Skeletal muscle tissue (tissue), 4 donors: ENCODE results near the gene CCNDBP1. TPM values are rescaled to one million over a fixed set of nuclear protein-coding genes. Genes with fewer than 3 reads are reported as not detected.

Source experiments
- H3K27ac ChIP-seq: one replicate; pipeline ENCODE4 v1.7.0; 2013; ENCODE audit warnings: mild to moderate bottlenecking, low read depth, low read length, inconsistent platforms
- H3K27me3 ChIP-seq, 3 donors: one replicate each; pipeline ENCODE4 v1.7.0; 2013; ENCODE audit warnings: low read length in 3 of 3; ENCODE audit not compliant: control insufficient read depth in 3 of 3, insufficient read depth in 3 of 3
- H3K36me3 ChIP-seq, 3 donors: one replicate each; pipeline ENCODE4 v1.7.0; 2013; ENCODE audit warnings: low read length in 3 of 3; ENCODE audit not compliant: control insufficient read depth in 3 of 3, insufficient read depth in 3 of 3
- H3K4me1 ChIP-seq, 3 donors: one replicate each; pipeline ENCODE4 v1.7.0; 2013; ENCODE audit warnings: low read length in 3 of 3, mild to moderate bottlenecking in 3 of 3; ENCODE audit not compliant: control insufficient read depth in 3 of 3, insufficient read depth in 3 of 3
- H3K4me3 ChIP-seq, 3 donors: one replicate each; pipeline ENCODE4 v1.7.0; 2013; ENCODE audit warnings: low read length in 3 of 3
- H3K9ac ChIP-seq, 3 donors: one replicate each; pipeline ENCODE4 v1.7.0; 2013; ENCODE audit warnings: low read length in 3 of 3, mild to moderate bottlenecking in 3 of 3, moderate library complexity in 2 of 3, low read depth in 1 of 3
- H3K9me3 ChIP-seq, 3 donors: one replicate each; pipeline ENCODE4 v1.7.0; 2013; ENCODE audit warnings: low read length in 3 of 3; ENCODE audit not compliant: control insufficient read depth in 3 of 3
- total RNA-seq: library from RNA; depleted of rRNA; stranded (reverse); fragments of >200 nt; gene quantifications from one replicate; pipeline ENCODE4 v1.2.3, GENCODE V29; 2014
- donor health status: Osteomylitis.

The CCNDBP1 gene
- total RNA-seq, 1 donor from 2014 or later: 45.4 TPM

DNA sequence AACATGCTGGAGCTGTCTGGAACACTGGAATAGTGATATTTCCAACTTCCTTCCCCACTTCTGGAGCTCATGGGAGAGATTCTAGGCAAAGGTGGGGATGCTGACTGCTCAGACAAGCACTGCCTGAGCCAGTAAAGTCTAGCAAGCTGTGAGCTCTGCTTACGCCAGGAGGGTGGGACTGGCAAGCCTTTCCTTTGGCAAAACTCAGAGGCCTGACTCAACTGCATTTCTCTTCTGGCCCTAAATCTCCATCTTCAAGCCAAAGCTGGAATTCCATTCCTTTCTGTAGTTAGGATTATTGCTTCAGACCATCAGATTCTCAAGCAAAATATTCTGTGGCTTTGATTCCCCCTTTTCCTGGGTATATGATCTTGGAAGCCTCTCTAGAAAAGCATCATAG lies 55.9 kb downstream of the CCNDBP1 start:
- no peak overlapping the region for H3K9ac ChIP-seq
- H3K4me3 ChIP-seq: no peak overlapping the region
- no peak overlapping the region for H3K27ac ChIP-seq
- H3K36me3 ChIP-seq: no peaks in the 10 kb centered on the region
- no peaks in the 10 kb centered on the region for H3K27me3 ChIP-seq
- H3K4me1 ChIP-seq: peaks cover 16 to 25% (median 24%) of the 10 kb centered on the region in 3 donors
- H3K9me3 ChIP-seq: no peaks in the 10 kb centered on the region

DNA sequence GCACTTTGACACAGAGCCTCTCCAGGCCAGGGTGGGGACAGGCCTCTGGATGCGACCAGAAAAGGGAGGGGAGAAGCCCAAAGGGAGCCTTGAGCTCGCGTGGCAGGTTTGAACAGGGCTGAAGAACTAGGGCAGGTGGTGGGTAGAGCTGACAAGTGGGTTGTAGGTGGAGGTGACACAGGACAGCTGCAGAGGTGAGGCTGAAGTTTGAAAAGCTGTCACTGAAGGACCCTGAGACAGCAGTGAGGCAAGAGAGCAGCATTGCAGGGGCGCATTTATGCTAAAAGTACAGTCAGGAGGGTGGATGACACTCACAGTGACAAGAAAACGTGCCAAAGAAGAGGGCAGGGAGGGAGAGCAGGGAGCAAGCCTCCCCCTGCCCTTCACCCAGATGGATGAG lies 57.4 kb downstream of the CCNDBP1 start:
- Histone ChIP-seq H3K27me3 (no peaks in the 10 kb centered on the region), H3K27ac (no peak overlapping the region), H3K9ac (no peak overlapping the region), H3K4me3 (no peak overlapping the region), H3K9me3 (no peaks in the 10 kb centered on the region), H3K4me1 (peaks cover 15 to 25% (median 22%) of the 10 kb centered on the region in 3 donors), H3K36me3 (no peaks in the 10 kb centered on the region)

DNA sequence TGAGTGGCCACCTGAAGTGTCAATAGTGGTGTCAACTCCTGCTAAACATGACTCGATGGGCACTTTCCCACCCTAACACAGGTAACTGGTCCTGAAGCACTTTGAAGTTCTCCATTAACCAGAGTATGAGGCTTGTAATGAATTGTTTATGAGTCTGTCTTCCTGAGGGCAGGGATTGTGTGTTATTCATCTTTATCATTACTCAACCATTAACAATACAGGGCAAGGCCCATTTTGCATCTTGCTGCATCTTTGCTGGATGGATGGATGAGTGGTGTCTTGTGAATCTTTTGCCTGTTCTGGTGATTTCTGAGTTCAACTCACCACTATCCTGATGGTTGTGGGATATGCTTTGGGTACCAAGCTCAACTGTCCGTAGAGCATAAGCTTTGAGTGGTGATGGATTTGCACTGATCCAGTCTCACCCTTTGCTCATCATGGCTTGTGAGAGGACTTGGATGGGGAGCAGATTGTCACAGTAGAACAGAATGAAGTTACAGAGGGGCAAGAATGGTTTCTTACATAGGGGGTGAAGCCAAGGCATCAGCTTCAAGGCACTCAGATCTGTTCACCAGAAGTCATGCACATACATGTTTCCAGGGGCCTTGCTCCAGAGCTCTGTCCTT lies 57.9 kb downstream of the CCNDBP1 start:
- Histone ChIP-seq H3K27ac (no peak overlapping the region), H3K9ac (no peak overlapping the region), H3K9me3 (no peaks in the 10 kb centered on the region), H3K4me3 (no peak overlapping the region), H3K27me3 (no peaks in the 10 kb centered on the region), H3K36me3 (no peaks in the 10 kb centered on the region), H3K4me1 (peaks cover 10 to 20% (median 18%) of the 10 kb centered on the region in 3 donors)

DNA sequence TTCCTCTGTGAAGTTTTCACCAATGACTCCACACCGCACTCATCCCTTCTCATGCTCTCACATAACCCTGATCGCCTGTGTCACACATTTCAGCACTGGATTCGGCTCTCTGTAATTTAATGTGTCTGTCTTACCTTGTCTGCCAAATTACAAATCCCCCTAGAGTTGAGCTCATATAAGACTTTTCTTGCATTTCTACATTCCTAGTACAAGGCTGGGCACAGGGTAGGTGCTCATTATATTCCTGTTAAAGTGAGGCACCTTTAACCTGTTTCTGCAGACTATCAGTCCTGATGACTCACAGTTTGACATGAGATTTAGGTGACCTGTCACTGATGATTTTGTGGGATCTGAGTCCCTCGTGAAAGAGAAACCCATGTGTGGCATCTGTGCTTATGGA lies 58.9 kb downstream of the CCNDBP1 start:
- no peak overlapping the region for H3K9ac ChIP-seq
- H3K27me3 ChIP-seq: no peaks in the 10 kb centered on the region
- H3K27ac ChIP-seq: no peak overlapping the region
- peaks cover under 1 to 11% (median 8%) of the 10 kb centered on the region in 3 donors for H3K4me1 ChIP-seq
- H3K9me3 ChIP-seq: no peaks in the 10 kb centered on the region
- H3K4me3 ChIP-seq: no peak overlapping the region
- H3K36me3 ChIP-seq: no peaks in the 10 kb centered on the region

DNA sequence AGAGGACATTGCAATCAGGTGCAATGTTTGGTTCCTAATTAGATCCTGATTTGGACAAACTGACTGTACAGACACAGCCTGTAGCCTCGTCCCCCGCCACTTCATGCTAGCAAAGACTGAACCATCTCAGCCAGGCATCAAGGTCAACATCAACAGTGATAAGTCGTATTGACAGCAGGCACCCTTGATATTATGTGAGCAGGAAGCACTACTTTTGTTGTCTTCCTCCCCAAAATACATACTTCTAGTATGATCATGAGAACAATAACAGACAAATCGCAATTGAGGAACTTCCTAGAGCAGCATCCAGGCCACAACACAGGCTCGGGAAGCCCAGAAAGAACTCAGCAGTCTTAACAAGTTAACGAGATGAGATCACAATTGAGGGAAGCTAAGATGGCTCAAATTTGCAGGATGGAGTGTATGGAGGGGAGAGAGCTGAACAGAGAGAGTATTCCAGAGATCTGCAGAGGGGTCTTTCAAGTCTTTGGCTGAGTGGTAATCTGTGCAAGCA lies 61.1 kb downstream of the CCNDBP1 start:
- H3K4me3 ChIP-seq: no peak overlapping the region

More for the DNA sequence above, 61.1 kb downstream of the CCNDBP1 start:
- Histone ChIP-seq H3K9ac (no peak overlapping the region), H3K27ac (no peak overlapping the region), H3K9me3 (no peaks in the 10 kb centered on the region), H3K27me3 (no peaks in the 10 kb centered on the region), H3K36me3 (no peaks in the 10 kb centered on the region), H3K4me1 (no peaks in the 10 kb centered on the region)

Other genes starting within 250 kb of the CCNDBP1 start
- 45.9 TPM for gene UBR1, start 79.4 kb upstream of the CCNDBP1 start, total RNA-seq
- 8.4 TPM for gene TMEM62, start 51.8 kb upstream of the CCNDBP1 start, total RNA-seq
- 13.6 TPM for gene EPB42, start 35.6 kb downstream of the CCNDBP1 start, total RNA-seq
- not detected for gene TGM5, start 81.5 kb downstream of the CCNDBP1 start, total RNA-seq
- gene TGM7, start 116.9 kb downstream of the CCNDBP1 start, total RNA-seq: not detected
- gene LCMT2, start 145.2 kb downstream of the CCNDBP1 start, total RNA-seq: 5.7 TPM
- gene ZSCAN29, start 185.6 kb downstream of the CCNDBP1 start, total RNA-seq: 28.7 TPM
- gene TUBGCP4, start 185.7 kb downstream of the CCNDBP1 start, total RNA-seq: 11.5 TPM